Gastrocnemius medialis (tissue), 4 donors: ENCODE data around the gene SCG2. TPM values are rescaled to one million over a fixed set of nuclear protein-coding genes. Genes with fewer than 3 reads are reported as not detected.

ENCODE experiments used
- ATAC-seq, 2 donors: fragments of 150-250 bp; one replicate each; pipeline ENCODE4 v1.9.1; 2016
- DNase-seq, 2 donors: peaks; one replicate each; pipeline ENCODE4 v3.0.0-alpha.2; 2019
- H3K27ac ChIP-seq, 4 donors: fragments of 200-600 bp; sonication (generic); 1 replicate in 1 of 4; 2 replicates in 3 of 4; pipeline ENCODE4 v1.5.1; 2016 to 2018; ENCODE audit warnings: mild to moderate bottlenecking in 2 of 4, moderate library complexity in 1 of 4
- H3K27me3 ChIP-seq, 3 donors: fragments of 200-600 bp; sonication (generic) in 2 of 3; 1 replicate in 1 of 3; 2 replicates in 2 of 3; pipeline versions ENCODE4 v1.5.1 to v1.6.0; 2016 to 2019; ENCODE audit warnings: mild to moderate bottlenecking in 1 of 3, moderate library complexity in 1 of 3
- H3K36me3 ChIP-seq, 2 donors: fragments of 200-600 bp; sonication (generic) in 1 of 2; one replicate each; pipeline ENCODE4 v1.5.1; 2017 to 2018
- H3K4me1 ChIP-seq, 2 donors: fragments of 200-600 bp; sonication (generic) in 1 of 2; one replicate each; pipeline ENCODE4 v1.5.1; 2016 to 2017; ENCODE audit warnings: mild to moderate bottlenecking in 2 of 2
- H3K4me3 ChIP-seq, 4 donors: fragments of 200-600 bp; sonication (generic) in 3 of 4; 1 replicate in 1 of 4; 2 replicates in 3 of 4; pipeline ENCODE4 v1.5.1; 2016 to 2019; ENCODE audit warnings: mild to moderate bottlenecking in 2 of 4
- H3K9me3 ChIP-seq, 3 donors: fragments of 200-600 bp; sonication (generic) in 2 of 3; 1 replicate in 1 of 3; 2 replicates in 2 of 3; pipeline ENCODE4 v1.5.1; 2016 to 2019
- CTCF ChIP-seq, 5 experiments: fragments of 450-650 bp in 3 of 5; fragments of 200-600 bp in 2 of 5; sonication (generic) in 2 of 5; IDR thresholded peaks in 4 of 5; conservative IDR thresholded peaks in 1 of 5; 1 replicate in 4 of 5; 2 replicates in 1 of 5; pipeline ENCODE4 v1.5.1; 2016 to 2019; ENCODE audit warnings: antibody characterized with exemption in 5 of 5, mild to moderate bottlenecking in 3 of 5, moderate library complexity in 3 of 5
- POLR2A ChIP-seq, 2 donors: fragments of 450-650 bp; IDR thresholded peaks; one replicate each; pipeline ENCODE4 v1.6.1; 2017; ENCODE audit warnings: antibody characterized with exemption in 2 of 2, mild to moderate bottlenecking in 2 of 2, moderate library complexity in 2 of 2
- in situ Hi-C, 4 donors: fragments of 200-750 bp; cut with MboI; loops; one replicate each; pipeline versions ENCODE4 v1.15.0 to v1.8.0; 2017; ENCODE audit warnings: low sequenced_read_pairs in 4 of 4
- intact Hi-C: fragments of 100-400 bp; cut with DNase I; formaldehyde crosslinking; loops from one replicate; pipeline ENCODE4 v1.15.1; 2023; ENCODE audit warnings: low total_unique reads
- total RNA-seq, 4 donors: library from RNA; depleted of rRNA; stranded (reverse); fragments of >200 nt; gene quantifications; one replicate each; pipeline versions ENCODE4 v1.1.0 to v1.2.3, GENCODE V29; 2016

SCG2 gene
- total RNA-seq, 4 donors from 2014 or later = not detected

DNA sequence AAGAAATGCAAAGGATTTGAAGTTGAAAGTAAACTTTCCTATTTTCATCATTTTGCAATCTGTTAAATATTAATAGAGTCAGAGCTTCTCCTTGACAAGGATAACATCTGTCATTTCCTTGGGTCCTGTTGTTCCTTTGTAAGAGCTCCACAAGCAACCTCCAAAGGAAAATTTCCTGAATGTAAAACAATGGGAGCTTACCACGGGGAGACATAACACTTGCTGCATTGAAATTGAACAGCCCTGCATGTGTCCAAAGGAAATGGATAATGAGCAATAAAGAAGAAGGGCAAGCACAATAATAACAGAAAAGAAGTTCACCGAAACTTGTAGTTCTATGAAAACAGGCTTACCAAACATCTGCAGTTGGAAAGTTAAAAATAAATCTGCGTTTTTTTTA lies 42.0 kb upstream of the SCG2 start:
- Histone ChIP-seq H3K27me3 (no peaks in the 10 kb centered on the region), H3K4me1 (no peaks in the 10 kb centered on the region), H3K9me3 (no peaks in the 10 kb centered on the region), H3K4me3 (no peak overlapping the region), H3K27ac (no peak overlapping the region), H3K36me3 (no peaks in the 10 kb centered on the region)
- intact Hi-C loops (no loop called here), in situ Hi-C loops (no loop called here)
- DNase-seq = no peak
- no peak for TF ChIP-seq CTCF (IDR thresholded peaks at IDR 0.05 in 4 of 5, conservative IDR thresholded peaks at IDR 0.05 in 1 of 5)
- no peak for TF ChIP-seq POLR2A (IDR thresholded peaks at IDR 0.05)
- no peak for ATAC-seq

- in situ Hi-C loops (no loop called here), intact Hi-C loops (no loop called here)
- TF ChIP-seq POLR2A (IDR thresholded peaks at IDR 0.05) (no peak), CTCF (IDR thresholded peaks at IDR 0.05 in 4 of 5, conservative IDR thresholded peaks at IDR 0.05 in 1 of 5) (no peak)
- no peak for ATAC-seq
- Histone ChIP-seq H3K27ac (no peak overlapping the region), H3K27me3 (no peaks in the 10 kb centered on the region), H3K9me3 (no peaks in the 10 kb centered on the region), H3K36me3 (no peaks in the 10 kb centered on the region), H3K4me3 (no peak overlapping the region), H3K4me1 (no peaks in the 10 kb centered on the region)
- no peak for DNase-seq
Observed at GRCh38 chr2:223643309-223643708, 41.1 kb upstream of the SCG2 start.

GRCh38 chr2:223642506-223642905 lies 40.3 kb upstream of the SCG2 start:
- H3K36me3 ChIP-seq = no peaks in the 10 kb centered on the region
- H3K27ac ChIP-seq = no peak overlapping the region
- in situ Hi-C loops = no loop called here
- no peaks in the 10 kb centered on the region for H3K9me3 ChIP-seq
- no peaks in the 10 kb centered on the region for H3K4me1 ChIP-seq
- ATAC-seq (no peak), DNase-seq (no peak)
- intact Hi-C loops = no loop called here
- no peaks in the 10 kb centered on the region for H3K27me3 ChIP-seq
- no peak overlapping the region for H3K4me3 ChIP-seq
- no peak for TF ChIP-seq CTCF (IDR thresholded peaks at IDR 0.05 in 4 of 5, conservative IDR thresholded peaks at IDR 0.05 in 1 of 5)

DNA sequence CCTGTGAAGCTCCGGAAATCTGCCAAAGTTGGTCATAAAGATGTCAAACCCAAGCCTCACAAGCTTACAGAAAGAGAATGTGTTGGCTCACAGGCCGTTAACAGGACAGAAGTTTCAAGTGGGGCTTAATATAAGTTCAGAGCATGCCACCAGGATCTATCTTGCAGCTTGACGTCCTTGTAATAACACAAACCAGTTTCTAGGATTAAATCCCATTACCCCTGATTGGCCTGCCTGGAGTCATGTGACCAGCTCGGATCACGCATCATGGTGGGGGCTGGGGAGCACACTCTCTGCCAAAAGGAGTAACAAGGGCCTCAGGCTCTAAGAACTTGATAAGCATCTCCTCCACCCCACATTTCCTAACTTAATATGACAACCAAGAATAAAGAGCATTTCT lies 38.9 kb upstream of the SCG2 start:
- DNase-seq = no peak
- H3K4me3 ChIP-seq = no peak overlapping the region
- no peak overlapping the region for H3K27ac ChIP-seq
- no peaks in the 10 kb centered on the region for H3K27me3 ChIP-seq
- no peaks in the 10 kb centered on the region for H3K36me3 ChIP-seq
- in situ Hi-C loops (no loop called here), intact Hi-C loops (no loop called here)
- H3K9me3 ChIP-seq = no peaks in the 10 kb centered on the region
- H3K4me1 ChIP-seq = no peaks in the 10 kb centered on the region
- no peak for ATAC-seq
- TF ChIP-seq POLR2A (IDR thresholded peaks at IDR 0.05) = no peak
- no peak for TF ChIP-seq CTCF (IDR thresholded peaks at IDR 0.05 in 4 of 5, conservative IDR thresholded peaks at IDR 0.05 in 1 of 5)

DNA sequence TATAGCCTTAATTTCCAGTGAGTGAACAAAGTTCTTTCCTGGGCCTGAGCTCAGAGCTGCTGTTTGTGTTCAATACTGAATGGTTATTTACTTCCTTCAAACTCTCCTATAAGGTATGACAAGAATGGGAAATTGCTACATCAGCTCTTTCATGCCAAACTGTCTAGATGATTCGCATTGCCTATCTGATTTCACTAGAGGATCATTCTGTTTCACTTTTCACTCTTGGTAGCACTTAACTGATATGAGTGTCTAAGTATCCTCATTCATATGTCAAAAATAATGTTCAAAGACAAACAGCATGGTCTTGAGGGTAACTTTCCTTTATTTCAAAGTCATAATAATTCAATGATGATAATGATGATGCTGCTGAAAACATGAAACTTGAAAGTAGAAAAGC lies 32.9 kb upstream of the SCG2 start:
- no peak for TF ChIP-seq POLR2A (IDR thresholded peaks at IDR 0.05)
- TF ChIP-seq CTCF (IDR thresholded peaks at IDR 0.05 in 4 of 5, conservative IDR thresholded peaks at IDR 0.05 in 1 of 5) = no peak
- intact Hi-C loops (no loop called here), in situ Hi-C loops (no loop called here)
- no peaks in the 10 kb centered on the region for H3K36me3 ChIP-seq
- H3K4me1 ChIP-seq = no peaks in the 10 kb centered on the region
- DNase-seq = no peak
- H3K4me3 ChIP-seq = no peak overlapping the region
- no peak for ATAC-seq
- no peaks in the 10 kb centered on the region for H3K9me3 ChIP-seq
- H3K27me3 ChIP-seq = no peaks in the 10 kb centered on the region
- H3K27ac ChIP-seq = no peak overlapping the region
